Measurements from ENCODE around the gene MUC4.

The MUC4 gene

DNA sequence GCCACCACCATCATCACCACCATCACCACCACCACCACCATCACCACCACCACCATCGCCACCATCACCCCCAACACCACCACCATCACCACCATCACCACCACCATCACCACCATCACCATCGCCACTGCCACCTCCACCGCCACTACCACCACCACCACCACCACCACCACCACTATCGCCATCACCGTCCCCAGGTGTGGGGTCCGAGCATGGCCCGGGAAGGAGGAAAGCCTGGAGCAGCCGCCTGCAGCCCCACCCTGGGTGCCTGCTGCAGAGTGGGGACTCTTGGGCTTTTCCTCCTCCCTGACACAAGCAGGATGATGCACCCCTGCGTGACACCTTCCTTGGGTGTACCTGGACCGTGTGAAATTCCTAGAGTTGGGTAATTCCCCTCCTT, 43.9 kb downstream of the MUC4 start:
- no peak overlapping the region for H3K4me3 ChIP-seq (ENCODE audit: low read depth, low read length)
- DNase-seq (ENCODE audit: low read depth): no peak
- TF ChIP-seq, protein P1, sequence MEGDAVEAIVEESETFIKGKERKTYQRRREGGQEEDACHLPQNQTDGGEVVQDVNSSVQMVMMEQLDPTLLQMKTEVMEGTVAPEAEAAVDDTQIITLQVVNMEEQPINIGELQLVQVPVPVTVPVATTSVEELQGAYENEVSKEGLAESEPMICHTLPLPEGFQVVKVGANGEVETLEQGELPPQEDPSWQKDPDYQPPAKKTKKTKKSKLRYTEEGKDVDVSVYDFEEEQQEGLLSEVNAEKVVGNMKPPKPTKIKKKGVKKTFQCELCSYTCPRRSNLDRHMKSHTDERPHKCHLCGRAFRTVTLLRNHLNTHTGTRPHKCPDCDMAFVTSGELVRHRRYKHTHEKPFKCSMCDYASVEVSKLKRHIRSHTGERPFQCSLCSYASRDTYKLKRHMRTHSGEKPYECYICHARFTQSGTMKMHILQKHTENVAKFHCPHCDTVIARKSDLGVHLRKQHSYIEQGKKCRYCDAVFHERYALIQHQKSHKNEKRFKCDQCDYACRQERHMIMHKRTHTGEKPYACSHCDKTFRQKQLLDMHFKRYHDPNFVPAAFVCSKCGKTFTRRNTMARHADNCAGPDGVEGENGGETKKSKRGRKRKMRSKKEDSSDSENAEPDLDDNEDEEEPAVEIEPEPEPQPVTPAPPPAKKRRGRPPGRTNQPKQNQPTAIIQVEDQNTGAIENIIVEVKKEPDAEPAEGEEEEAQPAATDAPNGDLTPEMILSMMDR (IDR thresholded peaks at IDR 0.05; ENCODE audit: low read depth, low read length, missing control alignments): no peak

DNA sequence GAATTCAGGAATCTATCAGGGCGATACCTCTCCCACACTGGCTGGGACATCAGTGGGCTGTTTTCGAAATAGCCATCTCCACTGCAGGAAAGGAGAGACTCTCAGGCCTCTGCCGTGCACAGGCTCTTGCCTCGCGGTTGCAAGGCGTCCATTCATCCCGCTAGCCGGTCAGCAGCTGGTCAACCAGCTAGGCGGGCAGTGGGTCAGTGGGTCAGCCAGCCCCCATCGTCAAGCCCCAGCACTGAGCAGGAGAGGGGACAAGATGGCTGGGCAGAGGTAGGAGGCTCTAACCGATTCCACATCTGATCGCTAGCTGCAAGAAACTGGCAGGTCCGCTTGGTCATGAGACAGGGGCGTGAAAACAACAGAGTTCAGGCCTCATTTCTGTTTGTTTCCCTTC, 45.1 kb downstream of the MUC4 start:
- H3K4me3 ChIP-seq (ENCODE audit: low read depth, low read length): no peak overlapping the region
- DNase-seq (ENCODE audit: low read depth): no peak
- TF ChIP-seq, protein P1 (IDR thresholded peaks at IDR 0.05; ENCODE audit: low read depth, low read length, missing control alignments): no peak

DNA sequence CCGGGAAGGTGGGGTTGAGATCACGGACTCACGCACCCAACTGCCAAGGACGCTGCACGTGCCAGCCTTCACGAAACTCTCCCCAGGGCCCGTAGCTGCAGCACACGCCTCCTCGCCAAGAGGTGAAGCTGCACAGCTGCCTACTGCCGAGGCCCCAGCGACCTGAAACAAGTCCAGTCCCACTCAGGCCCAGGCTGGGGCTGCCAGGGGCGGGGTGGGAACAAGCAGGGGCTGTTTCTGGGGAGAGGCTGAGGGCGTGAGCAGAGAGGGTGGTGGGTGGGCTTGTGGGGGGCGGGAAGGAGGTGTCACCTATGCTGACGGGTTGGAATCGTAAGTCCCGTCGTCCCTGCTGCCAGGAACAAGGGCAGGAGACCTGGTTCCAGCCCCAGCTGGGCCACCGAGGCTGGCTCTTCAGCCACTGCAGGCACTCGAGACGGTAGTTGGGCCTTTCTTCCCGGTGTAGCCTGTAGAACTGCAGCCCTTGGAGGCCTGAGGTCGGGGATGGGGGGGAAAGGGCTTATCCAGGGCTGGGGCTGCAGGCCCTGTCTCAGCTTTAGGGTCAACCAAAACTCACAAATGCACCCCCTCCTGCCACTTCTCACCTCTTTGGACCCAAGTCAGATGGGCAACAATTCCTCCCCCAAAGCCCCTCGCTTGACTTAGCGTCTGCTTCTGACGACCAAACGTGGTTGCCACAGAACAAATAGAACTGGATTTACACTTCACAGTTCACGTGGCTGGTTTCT, 46.6 kb downstream of the MUC4 start:
- TF ChIP-seq, protein P1 (IDR thresholded peaks at IDR 0.05; ENCODE audit: low read depth, low read length, missing control alignments): no peak
- no peak for DNase-seq (ENCODE audit: low read depth)
- H3K4me3 ChIP-seq (ENCODE audit: low read depth, low read length): no peak overlapping the region

DNA sequence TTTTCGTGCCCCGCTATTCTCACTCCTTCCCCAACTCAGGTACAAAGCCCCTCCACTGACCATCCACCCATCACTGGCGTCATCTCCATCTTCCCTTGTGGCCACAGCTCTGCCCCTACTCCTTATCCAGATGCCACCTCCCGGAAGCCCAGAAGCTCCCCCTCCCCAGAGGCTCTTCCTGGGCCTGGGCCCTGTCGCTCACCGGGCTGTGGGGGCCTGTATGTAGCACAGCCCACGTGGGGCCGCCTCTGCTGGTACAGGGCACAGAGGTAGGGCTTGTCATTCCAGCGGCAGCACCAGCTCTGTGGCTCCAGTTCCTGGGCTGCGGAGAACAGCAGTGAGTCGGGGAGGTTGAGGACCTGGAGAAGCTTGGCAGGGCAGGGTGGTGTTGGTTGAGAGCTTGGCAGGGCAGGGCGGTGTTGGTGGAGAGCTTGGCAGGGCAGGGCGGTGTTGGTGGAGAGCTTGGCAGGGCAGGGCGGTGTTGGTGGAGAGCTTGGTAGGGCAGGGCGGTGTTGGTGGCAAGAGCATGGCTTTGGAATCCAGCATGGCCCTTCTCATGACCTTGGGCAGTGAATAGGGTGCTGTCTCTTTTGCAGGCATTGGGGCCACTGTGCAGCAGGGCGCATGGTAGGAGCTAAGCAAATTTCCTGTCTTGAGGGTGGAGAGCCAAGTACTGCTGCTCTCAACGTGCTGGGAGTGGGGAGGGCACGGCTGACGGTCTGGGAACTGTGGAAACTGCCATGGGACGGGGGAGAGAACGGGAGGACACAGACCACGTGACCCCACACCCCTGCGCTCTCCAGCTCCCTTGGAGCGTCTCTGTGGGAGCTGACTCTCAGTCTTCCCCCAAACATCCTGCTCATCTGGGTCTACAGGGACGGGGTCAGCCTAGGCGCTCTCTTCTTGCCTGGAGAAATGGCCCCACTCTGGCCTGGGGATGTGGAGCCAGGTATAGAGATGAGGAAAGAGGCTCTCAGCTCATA, 47.6 kb downstream of the MUC4 start:
- H3K4me3 ChIP-seq (ENCODE audit: low read depth, low read length): no peak overlapping the region

DNA sequence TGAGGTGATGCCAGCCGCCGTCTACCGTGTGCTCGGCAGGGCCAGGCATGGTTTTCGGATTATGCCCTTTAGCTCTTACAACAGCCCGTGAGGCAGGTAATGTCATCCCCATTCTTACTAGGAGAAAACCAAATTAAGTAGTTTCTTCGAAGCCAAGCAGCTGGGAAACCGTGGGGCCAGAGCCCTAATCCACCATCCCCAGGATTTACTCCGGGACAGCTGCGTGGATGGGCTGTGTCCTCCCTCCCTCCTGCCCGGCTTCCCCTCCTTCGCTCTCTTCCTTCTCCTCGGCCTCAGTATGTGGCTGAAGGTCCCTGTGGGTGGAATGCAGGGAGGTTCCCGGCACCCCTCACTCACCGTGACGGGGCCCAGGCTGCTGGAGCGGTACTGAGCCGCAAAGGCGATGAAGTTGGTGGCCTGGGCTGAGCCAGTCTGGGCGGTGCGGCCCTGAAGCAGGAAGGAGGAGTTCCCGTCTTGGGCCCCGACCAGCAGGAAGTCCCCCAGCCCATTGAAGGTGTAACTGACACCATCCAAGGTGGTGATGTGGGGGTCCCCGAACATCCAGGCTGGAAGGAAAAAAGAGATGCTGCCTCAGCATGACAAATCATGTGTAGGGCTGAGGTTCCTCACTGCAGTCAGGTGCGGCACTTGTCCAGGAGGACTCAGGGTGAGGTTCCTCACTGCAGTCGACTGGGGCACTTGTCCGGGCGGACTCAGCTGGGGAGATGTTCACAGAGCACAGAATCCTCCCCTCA, 48.5 kb downstream of the MUC4 start:
- DNase-seq (ENCODE audit: low read depth): no peak
- no peak overlapping the region for H3K4me3 ChIP-seq (ENCODE audit: low read depth, low read length)
- TF ChIP-seq, protein P1 (IDR thresholded peaks at IDR 0.05; ENCODE audit: low read depth, low read length, missing control alignments): no peak

More for the DNA sequence above, 47.6 kb downstream of the MUC4 start:
- DNase-seq (ENCODE audit: low read depth): no peak
- TF ChIP-seq, protein P1 (IDR thresholded peaks at IDR 0.05; ENCODE audit: low read depth, low read length, missing control alignments): no peak

DNA sequence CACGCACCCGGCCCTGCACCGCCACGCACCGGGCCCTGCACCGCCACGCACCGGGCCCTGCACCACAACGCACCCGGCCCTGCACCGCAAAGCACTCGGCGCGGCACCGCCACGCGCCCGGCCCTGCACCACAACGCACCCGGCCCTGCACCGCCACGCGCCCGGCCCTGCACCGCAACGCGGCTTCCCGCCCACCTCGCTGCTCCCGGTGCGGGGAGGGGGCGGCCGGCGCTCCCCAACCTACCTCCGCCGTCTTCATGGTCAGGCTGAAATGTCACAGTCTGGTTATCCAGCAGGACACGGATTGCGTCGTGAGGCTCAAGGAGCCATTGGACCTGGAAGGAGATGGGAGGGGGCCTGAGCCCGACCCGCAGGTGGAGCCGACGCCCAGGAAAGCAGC, 49.1 kb downstream of the MUC4 start:
- TF ChIP-seq, protein P1 (IDR thresholded peaks at IDR 0.05; ENCODE audit: low read depth, low read length, missing control alignments): no peak
- DNase-seq (ENCODE audit: low read depth): no peak
- no peak overlapping the region for H3K4me3 ChIP-seq (ENCODE audit: low read depth, low read length)
